ENCODE results near the gene SEC14L2.
"Not testable (repeated sequence)": the region's sequence is repeated elsewhere in the genome, so short reads cannot be mapped to it uniquely, and the experiment has no call there.

Gene SEC14L2

GRCh38 chr22:30460147-30460546 is 63.3 kb downstream of the SEC14L2 start:
- no peak for DNase-seq

DNA sequence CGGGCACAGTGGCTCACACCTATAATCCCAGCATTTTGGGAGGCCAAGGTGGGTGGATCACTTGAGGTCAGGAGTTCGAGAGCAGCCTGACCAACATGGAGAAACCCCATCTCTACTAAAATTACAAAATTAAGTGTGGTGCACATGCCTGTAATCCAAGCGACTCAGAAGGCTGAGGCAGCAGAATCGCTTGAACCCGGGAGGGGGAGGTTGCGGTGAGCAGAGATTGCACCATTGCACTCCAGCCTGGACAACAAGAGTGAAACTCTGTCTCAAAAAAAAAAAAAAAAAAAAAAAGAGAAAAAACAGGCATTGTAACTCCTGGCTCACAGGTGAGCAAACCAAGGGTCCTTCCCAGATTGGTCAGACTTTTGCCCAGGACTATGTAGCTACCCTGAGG is 63.7 kb downstream of the SEC14L2 start:
- not testable (repeated sequence) for DNase-seq

DNA sequence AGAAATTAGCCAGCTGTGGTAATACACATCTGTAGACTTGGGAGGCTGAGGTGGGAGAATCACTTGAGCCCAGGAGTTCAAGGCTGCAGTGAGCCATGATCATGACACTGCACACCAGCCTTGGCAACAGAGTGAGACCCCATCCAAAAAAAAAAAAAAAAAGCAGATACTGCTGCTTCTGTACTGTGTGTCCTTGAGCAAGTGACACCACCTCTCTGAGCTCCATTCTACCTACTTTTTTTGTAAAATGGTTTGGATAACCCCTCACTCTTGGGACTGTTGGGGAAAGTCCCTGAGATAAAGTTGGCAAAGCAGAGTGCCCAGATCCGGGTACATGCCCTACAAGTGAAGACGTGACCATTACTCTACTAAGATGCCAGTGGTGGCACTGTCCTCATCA is 72.3 kb downstream of the SEC14L2 start:
- no peak for DNase-seq

- no peak for DNase-seq
These were observed 73.8 kb downstream of the SEC14L2 start for GRCh38 chr22:30470655-30471054.

- no peak for DNase-seq
These were observed 74.9 kb downstream of the SEC14L2 start, which contains the start of gene SEC14L3 for GRCh38 chr22:30471616-30472318. TSS of gene SEC14L3 (minus strand) at chr22:30472017. CDS start at chr22:30471958, 59 bp downstream.

DNA sequence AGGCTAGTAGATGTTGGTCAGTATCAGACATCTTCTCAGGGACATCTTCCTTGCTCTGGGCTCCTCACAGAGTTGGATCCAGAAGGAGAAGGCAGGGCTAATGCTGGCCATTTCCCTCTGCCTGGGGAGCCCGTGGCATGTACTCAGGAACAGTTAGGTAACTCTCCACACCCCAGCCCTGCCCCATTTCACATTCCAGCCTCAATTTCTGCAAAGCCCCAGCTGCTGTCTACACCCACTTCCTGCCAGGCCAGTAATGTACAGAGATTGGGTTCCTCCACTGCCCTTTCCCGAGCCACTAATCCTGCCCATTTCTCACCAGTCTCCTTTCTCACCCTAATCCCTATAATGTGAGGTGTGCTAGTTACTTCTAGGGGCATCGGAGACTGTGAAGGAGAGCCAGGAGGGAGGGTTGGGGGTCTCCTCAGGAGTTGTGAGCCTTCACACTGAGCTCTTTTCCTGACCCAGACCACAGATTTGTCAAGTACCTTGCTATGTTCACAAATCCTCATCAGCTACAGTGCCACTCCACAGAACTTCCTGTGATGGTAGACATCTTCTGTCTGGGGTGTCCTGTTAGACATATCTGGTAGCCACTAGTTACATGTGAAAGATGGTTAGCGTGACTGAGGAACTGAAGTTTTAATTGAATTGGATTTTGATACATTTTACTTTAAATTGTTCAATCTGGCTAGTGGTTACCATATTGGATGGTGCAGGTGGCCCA is 76.3 kb downstream of the SEC14L2 start:
- no peak for DNase-seq

DNA sequence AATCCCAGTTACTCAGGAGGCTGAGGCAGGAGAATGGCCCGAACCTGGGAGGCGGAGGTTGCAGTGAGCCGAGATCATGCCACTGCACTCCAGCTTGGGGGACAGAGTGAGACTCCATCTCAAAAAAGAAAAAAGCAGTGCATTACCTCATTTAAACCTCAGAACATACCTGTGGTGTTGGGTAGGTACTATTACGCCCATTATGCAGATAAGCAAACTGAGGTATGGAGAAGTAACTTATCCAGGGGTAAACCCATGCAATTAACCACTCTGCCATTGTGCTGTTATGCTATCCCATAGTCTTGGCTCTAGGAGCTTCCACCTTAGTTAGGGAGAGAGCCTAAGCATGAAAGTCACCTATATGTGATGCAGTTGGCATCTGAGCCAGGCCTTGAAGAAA is 77.3 kb downstream of the SEC14L2 start:
- no peak for DNase-seq

Measured in MV-4-11 (cell line).